ENCODE results near the gene IQSEC1.

The IQSEC1 gene

DNA sequence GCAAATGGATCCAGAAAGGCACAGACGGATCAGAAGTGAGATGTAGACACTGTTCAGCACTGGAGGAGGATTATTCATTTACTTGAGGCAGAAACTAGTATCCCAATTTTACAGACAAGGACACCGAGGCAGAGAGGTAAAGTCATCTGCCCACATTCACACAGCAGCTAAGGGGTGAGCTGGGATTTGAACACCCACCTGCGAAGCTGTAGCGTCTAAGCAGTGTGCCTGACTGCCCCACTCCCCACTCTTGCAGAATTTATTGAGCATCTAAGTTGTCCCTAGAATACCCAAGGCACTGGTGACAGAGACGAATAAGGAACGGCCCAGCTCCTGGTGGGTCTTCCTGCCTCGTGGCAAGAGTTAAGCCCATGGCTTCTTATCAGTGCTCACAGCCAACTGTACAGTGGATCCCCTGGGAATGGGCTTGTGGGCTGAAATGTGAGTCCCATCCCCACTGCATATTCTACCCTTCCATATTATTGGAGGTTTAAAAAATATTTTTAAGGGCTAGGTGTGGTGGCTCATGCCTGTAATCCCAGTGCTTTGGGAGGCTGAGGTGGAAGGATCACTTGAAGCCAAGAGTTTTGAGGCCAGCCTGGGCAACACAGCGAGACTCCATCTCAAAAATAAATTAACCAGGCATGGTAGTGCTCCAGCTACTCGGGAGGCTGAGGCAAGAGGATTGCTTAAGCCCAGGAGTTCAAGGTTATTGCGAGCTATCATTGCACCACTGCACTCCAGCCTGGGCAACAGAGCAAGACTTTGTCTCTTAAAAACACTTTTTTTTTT lies 77.6 kb downstream of the IQSEC1 start:
- no peak for DNase-seq

DNA sequence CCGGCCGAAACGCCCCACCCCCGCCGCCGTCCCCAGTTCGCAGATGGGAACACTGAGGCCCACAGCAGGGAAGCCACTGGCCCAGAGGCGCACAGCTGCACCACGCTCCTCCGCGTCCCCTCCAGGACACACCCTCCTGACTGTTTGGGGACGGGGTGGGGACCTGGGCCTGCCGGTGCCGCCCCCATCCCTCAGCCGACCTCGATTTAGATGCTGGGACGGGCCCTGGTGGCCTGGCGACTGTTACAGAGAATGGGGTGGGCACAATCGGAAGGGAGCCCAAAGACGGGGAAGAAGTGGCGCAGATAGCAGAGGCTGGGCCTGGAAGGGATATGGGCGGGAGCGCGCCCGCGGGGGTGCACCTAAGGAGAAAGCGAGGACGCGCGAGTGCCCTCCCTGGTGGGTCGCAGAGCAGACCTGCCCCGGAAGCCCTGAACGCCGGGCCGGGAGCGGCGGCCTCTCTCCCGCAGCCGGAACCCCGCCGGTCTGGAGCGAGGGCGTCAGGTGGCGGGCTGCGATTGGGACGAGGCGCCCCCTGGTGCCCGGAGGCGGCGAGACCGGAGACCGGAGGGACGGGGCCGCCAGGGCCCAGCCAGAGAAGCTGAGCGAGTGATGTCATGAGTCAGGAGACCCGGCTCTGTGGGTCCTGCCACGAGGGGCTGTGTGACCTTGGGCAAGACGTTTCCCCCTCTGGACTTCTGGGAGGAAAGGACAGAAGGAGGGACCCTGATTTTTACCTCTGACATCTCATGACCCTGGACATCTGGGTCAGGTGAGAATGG lies 78.4 kb downstream of the IQSEC1 start:
- DNase-seq, result peak; percentile 90

- peak; percentile 39 for DNase-seq
Measured at GRCh38 chr3:12994357-12994606, 78.9 kb downstream of the IQSEC1 start.

GRCh38 chr3:12993517-12994356 lies 79.5 kb downstream of the IQSEC1 start:
- peak; percentile 27 for DNase-seq

DNA sequence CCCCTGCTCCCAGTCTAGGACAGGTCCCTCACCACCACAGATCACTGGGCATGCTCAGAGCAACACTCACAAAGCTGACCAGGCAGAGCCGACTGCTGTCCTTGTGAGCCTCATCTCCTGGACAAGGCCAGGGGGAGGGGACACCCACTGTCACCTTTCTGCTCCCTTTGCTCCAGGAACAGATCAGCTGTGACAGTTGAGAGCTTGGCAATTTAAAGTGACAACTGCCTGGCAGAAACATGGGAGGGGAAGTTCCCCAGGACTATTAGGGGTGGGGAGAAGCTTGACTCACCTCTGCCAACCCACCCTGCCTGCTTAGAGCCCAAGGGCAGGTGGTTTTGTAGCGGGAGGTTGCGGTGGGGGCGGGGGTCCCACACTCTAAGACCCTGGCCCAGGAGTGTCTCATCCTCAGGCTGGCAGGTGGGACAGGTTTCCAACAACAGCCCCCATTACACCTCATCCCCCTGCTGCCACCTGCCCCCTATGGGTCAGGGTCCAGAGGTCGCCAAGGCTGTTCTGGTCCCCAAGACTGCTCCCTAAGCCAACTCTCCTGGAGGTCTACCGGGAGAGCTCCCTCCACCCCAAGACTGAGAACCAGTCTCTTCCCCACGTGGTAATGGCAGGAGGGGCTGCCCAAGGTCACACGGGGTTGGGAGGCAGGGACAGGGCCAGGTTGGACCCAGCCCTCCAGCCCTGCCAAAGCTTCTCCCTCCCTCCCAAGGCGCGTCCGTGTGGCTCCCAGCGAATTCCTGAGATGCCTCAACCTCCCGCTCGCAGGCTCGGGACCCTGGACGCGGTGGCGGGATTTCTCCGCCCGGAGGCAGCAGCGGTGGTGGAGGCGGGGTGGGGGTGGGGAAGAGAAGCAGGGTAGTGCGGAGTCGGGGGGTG lies 80.4 kb downstream of the IQSEC1 start:
- DNase-seq, result no peak

- no peak for DNase-seq
Measured at GRCh38 chr3:12991861-12992281, 81.4 kb downstream of the IQSEC1 start.

DNA sequence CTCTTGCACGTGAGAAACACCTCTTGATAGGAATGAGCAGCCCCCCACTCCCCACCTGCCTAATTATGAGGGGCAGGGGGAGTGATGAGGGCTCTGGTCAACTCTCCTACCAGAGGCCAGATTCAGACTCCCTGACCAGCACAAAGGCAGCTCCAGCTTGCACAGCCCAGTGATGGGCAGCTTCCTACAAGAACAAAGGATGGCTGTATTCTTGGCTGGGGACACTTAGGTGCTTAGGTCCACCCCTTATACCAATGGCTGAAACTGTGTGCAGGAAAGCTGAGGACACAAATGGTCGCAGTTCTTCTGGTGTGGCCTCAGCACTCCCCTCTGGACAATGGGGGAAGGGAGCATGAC lies 81.8 kb downstream of the IQSEC1 start:
- no peak for DNase-seq

- no peak for DNase-seq
Measured at GRCh38 chr3:12990781-12991480, 82.3 kb downstream of the IQSEC1 start.

- no peak for DNase-seq
Measured at GRCh38 chr3:12990306-12990705, 82.9 kb downstream of the IQSEC1 start.

DNA sequence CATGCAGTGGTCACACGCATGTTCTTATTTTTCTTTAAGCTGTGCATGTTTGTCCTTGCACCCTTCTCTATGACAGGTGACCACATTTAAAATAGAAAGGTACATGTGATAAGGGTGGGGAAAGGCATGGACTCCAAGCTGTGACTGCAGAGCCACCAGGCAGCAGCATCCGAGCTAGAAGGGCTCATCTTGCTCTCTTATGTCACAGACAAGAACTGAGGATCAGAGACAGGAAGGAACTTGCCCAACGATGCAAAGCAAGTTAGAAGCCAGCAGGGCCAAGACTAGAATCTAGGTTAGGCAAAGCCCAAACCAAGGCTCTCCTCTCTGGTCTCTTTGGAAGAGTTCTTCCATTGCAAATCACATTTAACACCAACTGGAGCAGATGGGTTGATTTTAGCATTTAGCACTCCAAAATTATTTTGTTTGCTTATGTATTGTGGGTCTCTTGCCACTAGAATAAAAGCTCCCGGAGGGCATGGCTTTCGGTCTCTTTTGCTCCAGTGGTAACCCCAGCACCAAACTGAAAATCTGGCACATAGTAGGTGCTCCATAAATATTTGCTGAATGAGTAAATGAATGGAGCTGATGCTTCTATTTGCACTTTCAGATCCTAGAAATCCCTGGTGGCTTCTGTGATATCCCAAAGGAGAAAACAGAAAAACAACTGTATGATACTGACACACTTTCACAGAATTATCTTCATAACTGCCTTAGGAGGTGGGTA lies 84.3 kb downstream of the IQSEC1 start:
- DNase-seq, result no peak

- no peak for DNase-seq
Measured at GRCh38 chr3:12987602-12988001, 85.6 kb downstream of the IQSEC1 start.

DNA sequence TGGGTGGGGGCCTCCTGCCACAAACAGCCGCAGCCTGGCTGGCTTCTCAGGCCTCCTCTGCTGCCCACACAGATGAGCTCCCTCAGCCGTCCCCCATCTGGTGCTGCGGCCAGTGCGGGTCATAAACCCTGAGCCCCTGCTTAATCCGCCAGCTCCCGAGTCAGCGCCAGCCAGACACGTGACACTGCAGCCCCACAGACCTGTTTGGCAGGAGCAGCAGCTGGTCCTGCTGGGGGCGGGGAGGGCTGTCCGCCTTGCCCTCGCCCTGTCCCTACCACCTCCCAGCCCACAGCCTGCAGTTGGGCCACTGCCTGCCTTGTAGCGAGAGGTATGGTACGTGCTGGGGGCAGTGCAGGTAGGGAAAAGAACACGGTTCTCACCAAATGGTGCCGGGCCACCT lies 86.2 kb downstream of the IQSEC1 start:
- no peak for DNase-seq

DNA sequence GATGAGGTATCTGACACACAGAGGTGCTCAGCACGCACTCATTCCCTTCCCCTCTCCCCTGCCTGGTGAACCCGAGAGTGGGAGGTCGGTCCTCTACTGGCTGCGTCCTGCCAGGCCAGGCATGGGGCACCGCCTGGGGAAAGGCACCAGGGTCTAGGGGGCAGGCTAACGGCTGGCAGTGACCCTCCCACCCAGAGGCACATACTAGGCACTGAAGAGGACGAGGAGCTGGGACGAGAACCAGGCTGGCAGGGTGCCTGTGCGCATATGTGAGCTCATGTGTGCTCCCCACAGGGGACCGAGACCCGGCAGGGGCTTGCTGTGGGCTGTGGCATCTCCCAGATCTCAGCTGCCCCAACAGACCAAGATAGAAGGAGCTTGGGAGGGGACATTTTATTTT lies 86.7 kb downstream of the IQSEC1 start:
- DNase-seq, result no peak

GRCh38 chr3:12986031-12986430 lies 87.2 kb downstream of the IQSEC1 start:
- no peak for DNase-seq

DNA sequence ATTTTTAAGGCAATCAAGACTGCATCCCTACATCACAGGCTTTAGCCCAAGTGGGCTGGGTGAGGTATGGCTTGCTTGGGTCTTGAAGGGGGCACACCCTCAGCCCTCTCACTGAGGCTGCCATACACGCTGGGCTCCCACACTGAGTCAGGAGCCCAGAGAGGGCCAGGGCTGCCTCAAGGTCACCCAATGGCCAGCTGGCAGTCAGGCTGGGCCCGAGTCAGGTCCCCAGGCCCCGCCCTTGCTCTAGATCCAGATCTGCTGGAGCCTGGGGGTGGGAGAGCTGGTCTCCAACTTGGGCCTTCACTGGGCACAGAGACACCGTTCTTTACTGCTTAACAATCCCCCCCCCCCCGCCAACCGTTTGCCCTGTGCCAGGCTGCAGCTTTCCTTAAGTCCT lies 88.1 kb downstream of the IQSEC1 start:
- DNase-seq, result no peak

DNA sequence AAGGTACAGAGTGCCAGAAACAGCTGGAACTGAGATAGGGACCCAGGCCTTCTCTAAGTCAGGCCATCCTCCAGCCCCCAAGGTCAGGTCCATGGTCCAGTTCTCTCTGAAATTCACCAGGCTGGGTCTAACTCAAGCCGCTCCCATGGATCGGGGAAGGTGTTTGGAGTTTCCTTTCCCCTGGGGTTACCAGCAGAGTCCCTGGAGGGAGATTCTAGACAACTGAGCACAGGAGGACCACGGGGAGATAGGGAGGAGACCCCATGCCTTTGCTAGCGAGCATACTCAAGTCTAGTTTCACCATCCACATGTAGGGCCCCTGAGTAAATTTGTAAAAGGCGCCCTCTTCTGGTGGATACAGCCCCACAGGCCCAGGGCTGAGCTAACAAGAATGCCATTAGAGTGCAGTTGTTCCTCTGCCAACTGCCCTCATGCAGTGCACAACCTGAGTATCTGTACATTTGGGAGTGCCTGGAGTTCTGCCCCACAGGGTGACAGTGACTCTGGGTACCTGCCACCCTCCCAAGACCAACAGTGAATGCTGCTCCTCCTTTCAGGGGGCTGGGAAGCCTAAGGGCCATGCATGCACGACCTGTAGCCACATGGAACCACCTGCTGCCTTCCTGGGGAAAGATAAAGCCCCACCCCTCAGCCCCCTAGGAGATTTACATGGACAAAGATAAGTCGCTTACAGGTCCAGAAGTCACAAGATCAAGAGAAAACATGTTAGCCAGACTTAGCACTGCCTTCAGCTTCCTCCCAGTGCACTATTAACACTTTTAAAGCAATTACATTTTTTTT lies 89.0 kb downstream of the IQSEC1 start:
- peak; percentile 70 for DNase-seq

DNA sequence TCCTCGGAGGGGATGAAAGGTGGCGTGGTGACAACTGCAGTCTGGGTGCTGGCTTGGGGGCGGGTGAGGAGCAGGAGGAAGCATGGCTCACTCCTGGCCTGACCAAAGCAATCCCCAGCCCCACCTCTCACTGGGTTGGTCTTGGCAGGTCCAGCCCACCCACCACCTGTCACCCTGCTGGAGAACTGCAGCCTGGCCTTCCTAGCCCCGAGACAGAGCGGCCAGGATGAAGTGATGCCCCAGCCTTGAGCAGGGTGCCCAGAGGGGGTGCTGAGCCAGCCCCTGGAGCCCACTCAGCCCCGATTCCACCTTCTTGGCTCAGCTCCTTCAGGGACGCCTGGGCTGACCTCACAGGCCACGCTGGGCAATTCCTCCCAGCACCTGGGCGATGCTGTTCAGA lies 89.9 kb downstream of the IQSEC1 start:
- no peak for DNase-seq

DNA sequence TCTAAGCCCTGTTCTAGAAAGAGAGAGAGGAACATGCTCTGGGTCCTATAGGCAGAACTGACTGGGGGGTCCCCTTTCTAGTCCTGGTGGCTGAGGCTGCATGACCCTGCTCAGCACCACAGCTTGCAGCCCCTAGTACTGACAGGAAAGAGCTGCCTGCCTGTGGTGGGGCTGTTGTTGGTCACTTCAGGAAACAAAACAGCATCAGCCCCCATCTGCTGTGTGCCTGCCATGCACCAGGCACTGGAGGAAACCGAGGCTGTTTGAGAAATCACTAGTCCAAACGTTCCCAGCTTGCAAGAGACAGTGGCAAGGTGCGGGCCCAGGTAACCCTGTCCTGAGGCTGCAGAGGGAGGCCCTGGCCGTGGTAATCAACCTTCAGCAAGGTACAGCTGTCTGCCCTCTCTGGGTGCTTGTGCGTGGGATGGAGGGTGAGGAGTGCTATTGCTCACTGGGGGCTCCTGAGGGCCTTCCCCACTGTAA lies 90.6 kb downstream of the IQSEC1 start:
- no peak for DNase-seq

- DNase-seq, result no peak
Measured at GRCh38 chr3:12981306-12982275, 91.6 kb downstream of the IQSEC1 start.
